GM19468 (cell line): ENCODE results near the gene XKR8.

Experiments used
- ATAC-seq: cut with Tn5 transposase; IDR thresholded peaks from one replicate; pipeline ENCODE4 v1.9.1; 2021; ENCODE audit warnings: mild to moderate bottlenecking, moderate library complexity, moderate number of reproducible peaks; ENCODE audit not compliant: unreplicated experiment; ENCODE audit errors: extremely low read depth

Gene XKR8, protein sequence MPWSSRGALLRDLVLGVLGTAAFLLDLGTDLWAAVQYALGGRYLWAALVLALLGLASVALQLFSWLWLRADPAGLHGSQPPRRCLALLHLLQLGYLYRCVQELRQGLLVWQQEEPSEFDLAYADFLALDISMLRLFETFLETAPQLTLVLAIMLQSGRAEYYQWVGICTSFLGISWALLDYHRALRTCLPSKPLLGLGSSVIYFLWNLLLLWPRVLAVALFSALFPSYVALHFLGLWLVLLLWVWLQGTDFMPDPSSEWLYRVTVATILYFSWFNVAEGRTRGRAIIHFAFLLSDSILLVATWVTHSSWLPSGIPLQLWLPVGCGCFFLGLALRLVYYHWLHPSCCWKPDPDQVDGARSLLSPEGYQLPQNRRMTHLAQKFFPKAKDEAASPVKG

DNA sequence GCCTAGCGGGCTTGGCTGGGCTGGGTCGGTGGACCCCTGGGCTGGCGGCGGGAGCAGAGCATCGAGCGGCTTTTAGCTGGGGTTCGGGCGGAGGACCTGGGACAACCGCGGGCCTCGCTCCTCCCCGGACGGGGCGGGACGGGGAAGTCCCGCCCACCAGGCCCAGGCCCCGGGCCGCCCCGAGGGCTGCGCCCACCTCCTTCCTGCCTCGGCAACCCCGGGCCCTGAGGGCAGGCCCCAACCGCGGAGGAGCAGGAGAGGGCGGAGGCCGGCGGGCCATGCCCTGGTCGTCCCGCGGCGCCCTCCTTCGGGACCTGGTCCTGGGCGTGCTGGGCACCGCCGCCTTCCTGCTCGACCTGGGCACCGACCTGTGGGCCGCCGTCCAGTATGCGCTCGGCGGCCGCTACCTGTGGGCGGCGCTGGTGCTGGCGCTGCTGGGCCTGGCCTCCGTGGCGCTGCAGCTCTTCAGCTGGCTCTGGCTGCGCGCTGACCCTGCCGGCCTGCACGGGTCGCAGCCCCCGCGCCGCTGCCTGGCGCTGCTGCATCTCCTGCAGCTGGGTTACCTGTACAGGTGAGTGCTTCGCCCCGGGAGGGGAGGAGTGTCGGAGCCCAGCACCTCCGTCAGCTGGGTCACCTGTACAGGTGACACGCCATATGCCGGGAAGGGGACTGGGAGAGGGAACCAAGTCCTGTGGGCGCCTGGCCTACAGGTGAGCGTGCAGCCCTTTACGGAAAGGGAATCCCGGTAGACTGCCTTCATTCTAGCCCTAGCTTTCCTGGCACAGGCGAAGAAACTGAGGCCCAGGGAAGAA is at the start of gene XKR8:
Gene XKR8 (plus strand): TSS at position 182 of the 812 bp plus-strand sequence. CDS start 97 bp downstream, at position 279.
- ATAC-seq = peak; percentile 51

- ATAC-seq = no peak
Measured at GRCh38 chr1:27912429-27912828, 47.3 kb upstream of the XKR8 start.

DNA sequence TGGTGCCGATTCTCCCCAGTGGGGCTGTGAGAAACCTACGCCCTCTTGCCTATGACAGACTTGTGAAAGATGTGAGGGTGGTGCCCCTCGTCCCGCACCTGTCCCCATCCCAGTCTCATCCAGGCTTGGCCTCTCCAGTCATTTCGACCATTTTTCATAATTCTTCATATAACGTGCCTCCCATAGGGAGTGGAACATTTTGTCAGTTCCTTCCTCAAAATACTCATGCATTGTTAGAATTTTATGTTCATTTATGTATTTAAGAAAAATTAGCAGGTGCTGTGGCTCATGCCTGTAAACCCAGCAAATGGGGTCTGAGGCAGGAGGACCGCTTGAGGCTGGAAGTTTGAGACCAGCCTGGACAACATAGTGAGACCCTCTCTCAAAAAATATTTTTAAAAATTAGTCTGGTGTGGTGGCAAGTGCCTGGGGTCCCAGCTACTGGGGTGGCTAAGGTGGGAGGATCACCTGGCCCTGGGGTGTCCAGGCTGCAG is 44.6 kb upstream of the XKR8 start:
- ATAC-seq = no peak

- no peak for ATAC-seq
Measured at GRCh38 chr1:27922272-27922671, 37.5 kb upstream of the XKR8 start.

DNA sequence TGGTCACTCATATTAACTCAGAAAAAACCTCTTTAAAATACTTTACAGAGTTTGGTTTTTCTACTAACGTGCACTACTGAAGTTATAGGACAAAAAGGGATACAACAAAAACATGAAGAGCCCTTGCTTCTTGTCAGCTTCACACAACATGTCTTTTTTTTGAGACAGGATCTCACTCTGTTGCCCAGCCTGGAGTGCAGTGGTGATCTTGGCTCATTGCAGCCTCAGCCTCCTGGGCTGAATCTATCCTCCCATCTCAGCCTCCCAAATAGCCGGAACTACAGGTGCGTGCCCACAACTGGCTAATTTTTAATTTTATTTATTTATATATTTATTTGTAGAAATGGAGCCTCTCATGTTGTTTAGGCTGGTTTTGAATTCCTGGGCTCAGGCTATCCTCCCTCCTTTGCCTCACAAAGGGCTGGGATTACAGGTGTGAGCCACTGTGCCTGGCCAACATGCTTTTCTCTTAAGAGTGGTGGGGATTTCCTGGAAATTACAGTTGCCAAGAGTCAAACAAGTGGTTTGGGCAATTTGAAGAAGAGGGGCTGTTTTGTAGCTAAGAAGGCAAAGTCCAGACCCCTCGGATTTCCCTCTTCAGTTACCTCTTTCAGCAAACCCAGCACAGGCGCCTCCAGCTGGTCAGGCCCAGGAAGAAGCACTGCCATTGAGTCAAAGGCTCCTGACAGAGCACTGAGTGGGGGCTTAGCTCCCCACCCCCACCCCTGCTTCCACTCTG is 31.4 kb upstream of the XKR8 start:
- no peak for ATAC-seq

DNA sequence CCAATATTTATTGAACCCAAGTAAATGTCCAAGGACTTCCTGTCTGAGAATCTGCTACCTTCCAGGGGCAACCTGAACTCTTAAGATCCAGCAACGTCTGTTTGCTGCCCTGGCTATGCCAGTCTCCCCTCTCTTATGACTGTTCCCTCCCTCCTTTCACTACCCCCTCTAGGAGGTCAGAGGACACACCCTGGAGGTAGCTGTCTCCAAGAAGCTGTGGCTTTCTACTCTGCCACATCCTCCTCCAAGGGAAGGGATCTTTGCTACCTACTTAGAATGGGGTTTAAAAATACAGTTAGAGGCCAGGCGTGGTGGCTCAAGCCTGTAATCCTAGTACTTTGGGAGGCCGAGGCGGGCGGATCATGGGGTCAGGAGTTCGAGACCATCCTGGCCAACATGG is 28.6 kb upstream of the XKR8 start:
- ATAC-seq = no peak

DNA sequence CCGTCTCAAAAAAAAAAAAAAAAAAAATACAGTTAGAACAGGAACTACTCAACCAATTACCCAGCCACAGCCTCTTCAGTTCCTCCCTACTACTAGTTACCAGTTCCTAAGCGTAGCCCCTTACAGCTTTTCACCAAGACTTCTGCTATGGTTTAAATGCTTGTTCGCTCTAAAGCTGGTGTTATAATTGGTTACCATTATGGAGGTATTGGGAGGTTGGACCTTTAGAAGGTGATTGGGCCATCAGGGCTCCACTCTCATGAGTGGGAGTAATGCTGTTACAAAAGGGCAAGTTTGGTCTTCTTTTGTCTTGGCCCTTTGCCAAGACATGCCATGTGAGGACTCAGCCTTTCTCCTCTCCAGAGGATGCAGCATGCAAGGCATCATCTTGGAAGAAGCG is 28.0 kb upstream of the XKR8 start:
- no peak for ATAC-seq

DNA sequence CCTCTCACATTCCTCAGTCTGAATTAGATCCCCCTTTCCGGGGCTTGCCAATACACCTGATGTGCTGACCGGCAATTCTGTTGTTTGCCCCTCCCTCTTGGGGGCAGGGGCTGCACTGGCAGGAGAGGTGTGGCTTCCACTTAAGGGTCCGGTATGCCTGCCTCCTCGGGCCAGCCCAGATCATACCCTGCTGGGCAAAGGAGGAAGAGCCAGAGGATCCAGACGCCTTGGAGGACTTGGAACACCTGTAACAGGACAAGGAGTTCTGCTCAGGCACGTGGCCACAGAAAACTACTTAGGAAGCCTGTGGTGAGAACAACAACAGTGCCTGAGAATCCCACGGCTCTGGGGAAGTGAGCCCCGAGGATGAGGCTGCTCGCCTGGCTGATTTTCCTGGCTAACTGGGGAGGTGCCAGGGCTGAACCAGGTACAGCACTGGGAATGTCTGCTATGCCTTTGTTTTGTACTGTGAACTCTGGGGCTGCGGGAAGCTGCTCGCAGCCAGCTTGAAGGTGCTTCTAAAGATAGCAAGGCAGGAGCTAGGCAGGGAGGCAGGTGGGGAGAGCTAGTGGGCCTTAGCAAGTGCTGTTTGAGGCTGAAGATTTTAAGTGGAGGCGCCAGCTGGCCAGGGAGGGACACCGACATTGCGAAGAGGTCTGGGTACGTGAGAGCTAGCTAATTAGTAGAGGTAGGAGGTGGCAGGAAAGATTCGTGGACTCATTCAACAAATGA is 24.8 kb upstream of the XKR8 start, which contains the start of gene SMPDL3B:
Gene SMPDL3B (plus strand): TSS at position 183 of the 732 bp plus-strand sequence. CDS start 184 bp downstream, at position 367.
- ATAC-seq = no peak

- ATAC-seq = no peak
Measured at GRCh38 chr1:27935721-27936120, 24.1 kb upstream of the XKR8 start.

DNA sequence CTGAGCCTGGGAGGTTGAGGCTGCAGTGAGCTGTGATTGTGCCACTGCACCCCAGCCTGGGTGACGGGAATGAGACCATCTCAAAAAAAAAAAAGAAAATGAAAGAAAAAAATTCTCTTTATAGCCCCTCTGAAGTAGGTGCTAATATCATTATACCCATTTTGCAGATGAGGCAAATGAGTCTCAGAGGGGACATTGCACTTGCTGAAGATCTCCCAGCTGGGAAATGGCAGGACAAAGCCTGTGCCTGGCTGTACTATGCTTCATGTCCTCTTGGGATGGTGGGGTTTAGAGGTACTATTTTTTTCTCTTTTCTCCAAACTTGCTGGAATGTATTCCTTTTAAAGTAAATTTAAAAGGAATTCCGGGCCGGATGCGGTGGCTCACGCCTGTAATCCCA is 23.4 kb upstream of the XKR8 start:
- no peak for ATAC-seq

DNA sequence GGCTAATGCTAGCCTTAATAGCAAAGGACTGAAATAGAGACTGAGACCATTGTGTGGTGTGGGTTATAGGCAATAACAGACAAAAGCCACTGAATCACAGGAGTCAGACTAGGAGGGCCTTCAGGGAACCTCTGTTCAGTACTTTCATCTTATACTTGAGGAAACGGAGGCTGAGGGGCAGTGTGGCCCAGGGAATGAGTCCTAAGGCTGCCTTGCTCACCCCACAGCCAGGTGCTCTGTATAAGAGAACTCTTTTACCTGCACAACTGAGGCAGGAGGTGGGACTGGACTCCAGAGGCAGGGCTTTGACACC is 22.3 kb upstream of the XKR8 start:
- no peak for ATAC-seq

GRCh38 chr1:27938488-27938887 is 21.3 kb upstream of the XKR8 start:
- no peak for ATAC-seq

DNA sequence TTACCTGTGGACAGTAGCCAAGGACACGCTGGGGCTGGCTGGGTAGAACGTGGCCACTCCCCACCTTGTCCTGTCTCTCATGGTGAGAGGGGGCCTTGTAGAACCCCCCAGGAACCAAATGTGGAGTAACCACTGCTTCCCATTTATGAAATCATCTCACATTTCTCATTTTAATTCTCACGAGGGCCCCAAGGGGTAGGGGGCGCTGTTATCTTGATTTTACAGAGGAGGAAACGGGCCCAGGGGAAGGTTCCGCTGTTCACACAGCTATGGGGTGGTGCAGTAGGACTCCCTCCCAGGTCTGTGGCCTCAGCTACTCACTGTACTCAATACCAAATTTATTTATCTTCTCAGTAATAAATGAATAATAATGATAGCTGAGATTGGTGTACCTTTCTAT is 19.5 kb upstream of the XKR8 start:
- no peak for ATAC-seq

GRCh38 chr1:27940870-27941560 is 18.8 kb upstream of the XKR8 start:
- no peak for ATAC-seq

- no peak for ATAC-seq
Measured at GRCh38 chr1:27941671-27942540, 17.9 kb upstream of the XKR8 start.

DNA sequence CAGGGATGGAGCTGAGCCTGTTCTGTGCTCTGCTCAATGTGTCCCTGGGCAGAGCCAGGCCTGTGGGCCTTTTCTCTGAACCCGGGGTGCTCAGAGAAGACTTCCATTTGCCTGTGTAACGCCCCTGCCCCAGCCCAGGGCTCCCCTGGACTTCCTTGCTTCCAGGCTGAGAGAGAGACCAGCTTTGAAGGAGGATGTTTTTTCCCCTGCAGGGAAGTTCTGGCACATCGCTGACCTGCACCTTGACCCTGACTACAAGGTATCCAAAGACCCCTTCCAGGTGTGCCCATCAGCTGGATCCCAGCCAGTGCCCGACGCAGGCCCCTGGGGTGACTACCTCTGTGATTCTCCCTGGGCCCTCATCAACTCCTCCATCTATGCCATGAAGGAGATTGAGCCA is 14.8 kb upstream of the XKR8 start:
- no peak for ATAC-seq

- no peak for ATAC-seq
Measured at GRCh38 chr1:27949027-27949426, 10.7 kb upstream of the XKR8 start.

DNA sequence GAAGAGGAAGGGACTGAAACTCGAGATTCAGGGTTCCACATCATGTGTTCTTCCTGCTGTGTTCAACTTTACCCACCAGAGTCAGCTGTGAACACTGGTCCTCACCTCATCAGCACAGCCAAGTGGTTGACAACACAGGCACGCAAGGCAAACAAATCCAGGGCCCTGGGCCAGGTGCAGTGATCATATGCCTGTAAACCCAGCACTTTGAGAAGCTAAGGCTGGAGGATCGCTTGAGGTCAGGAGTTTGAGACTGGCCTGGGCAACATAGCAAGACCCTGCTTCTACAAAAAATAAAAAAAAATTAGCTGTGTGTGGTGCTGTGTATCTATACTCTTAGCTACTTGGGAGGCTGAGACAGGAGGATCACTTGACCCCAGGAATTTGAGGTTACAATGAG is 8.4 kb upstream of the XKR8 start:
- ATAC-seq = no peak

DNA sequence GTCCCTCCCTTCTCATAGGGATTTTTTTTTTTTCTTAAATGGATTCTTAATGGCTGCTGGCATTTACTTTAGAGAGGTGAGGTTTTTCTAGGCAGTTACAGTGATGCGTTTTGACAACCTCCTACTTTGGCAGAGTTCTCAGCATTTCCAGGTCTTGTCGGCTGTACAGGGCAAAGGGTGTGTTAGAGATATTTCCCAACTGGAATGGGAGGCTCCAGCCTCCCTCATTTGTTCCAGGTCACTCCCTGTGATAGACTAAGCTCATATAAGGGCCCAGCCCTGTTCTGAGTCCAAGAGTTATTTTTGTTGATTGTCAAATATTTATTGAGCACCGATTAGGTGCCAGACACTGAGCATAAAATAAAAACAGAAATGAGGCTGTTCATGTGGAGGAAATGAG is 7.6 kb upstream of the XKR8 start:
- ATAC-seq = no peak
